ENCODE measurements around the gene PLA2G1B.

GRCh38 chr12:120373683-120374082 lies 46.1 kb upstream of the PLA2G1B start:
- no peak for TF ChIP-seq CTCF (IDR thresholded peaks at IDR 0.05; ENCODE audit: insufficient read depth, low read length)
- TF ChIP-seq POLR2AphosphoS5 (IDR thresholded peaks at IDR 0.05; ENCODE audit: low read depth): no peak
